ENCODE measurements around the gene ELL2. TPM values are rescaled to one million over a fixed set of nuclear protein-coding genes. Genes with fewer than 3 reads are reported as not detected.

ELL2 gene
- total RNA-seq, 1 experiment from 2014 or later, result 27.5 TPM

DNA sequence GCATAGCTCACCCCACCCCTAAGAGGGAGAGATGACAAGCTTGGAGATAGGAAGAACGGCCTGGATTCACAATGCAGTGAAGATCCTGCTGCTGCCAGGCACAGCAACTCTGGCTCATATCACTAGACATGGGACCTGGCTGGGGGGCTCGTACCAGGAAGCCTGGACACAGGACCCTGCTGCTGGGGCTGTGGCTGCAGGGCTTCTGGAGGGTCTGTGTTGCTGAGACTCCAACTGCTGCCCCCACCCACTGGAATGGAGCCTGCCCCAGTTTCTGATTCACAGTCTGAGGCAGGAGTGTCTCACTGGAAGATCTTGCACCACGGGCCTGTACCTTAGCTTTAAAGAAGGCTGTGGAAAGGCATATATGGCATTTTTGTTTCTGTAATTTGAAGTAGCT is 108.2 kb downstream of the ELL2 start:
- Mint-ChIP-seq H3K4me1 (peaks cover 2 to 5% of the 10 kb centered on the region in 2 experiments; a peak in 3 of 4 replicates), H3K27me3 (ENCODE audit: low read depth) (peaks cover 10% of the 10 kb centered on the region), H3K36me3 (ENCODE audit: insufficient read depth in 1 of 3, low read depth in 3 of 3) (0 out of 7 replicates have a peak, but pooled peaks cover 0 to 3% (median 0%) of the 10 kb centered on the region in 3 experiments), H3K27ac (no peak overlapping the region), H3K4me3 (no peak overlapping the region), H3K9me3 (peaks cover 0 to 3% of the 10 kb centered on the region in 2 experiments; a peak in 2 of 5 replicates)
- Histone ChIP-seq H3K4me1 (ENCODE audit: insufficient read depth, low read length) (no peaks in the 10 kb centered on the region), H3K79me1 (ENCODE audit: insufficient read depth, low read depth, low read length, poor library complexity, severe bottlenecking) (no peaks in the 10 kb centered on the region), H2AFZ (ENCODE audit: low read length) (no peak overlapping the region), H3K23ac (ENCODE audit: insufficient read length, low read depth, low read length) (no peak overlapping the region), H3K79me2 (ENCODE audit: insufficient read depth, low read length) (no peaks in the 10 kb centered on the region), H2BK15ac (ENCODE audit: low read depth, low read length) (no peak overlapping the region), H3K9ac (ENCODE audit: extremely low read depth, insufficient read length, low read length) (no peak overlapping the region), H4K20me1 (ENCODE audit: control insufficient read depth, insufficient read depth, insufficient read length) (no peaks in the 10 kb centered on the region), H3K4me2 (ENCODE audit: insufficient read depth, insufficient read length, low read length) (no peak overlapping the region), H3K9me3 (ENCODE audit: control insufficient read depth, low read depth, low read length) (no peaks in the 10 kb centered on the region), H4K8ac (replicated peaks; ENCODE audit: insufficient read length, low read depth, low read length) (no peak overlapping the region), H3K27ac (ENCODE audit: insufficient read length, low read depth, low read length) (no peak overlapping the region), H3K27me3 (ENCODE audit: insufficient read depth, low read length) (no peaks in the 10 kb centered on the region), H2BK12ac (ENCODE audit: insufficient read length, low read depth, low read length) (no peak overlapping the region), H3K23me2 (ENCODE audit: insufficient read length, low read depth, low read length, poor library complexity, severe bottlenecking) (no peaks in the 10 kb centered on the region), H2BK120ac (ENCODE audit: low read depth, low read length, poor library complexity, severe bottlenecking) (no peak overlapping the region), H4K5ac (ENCODE audit: insufficient read length, low read depth, low read length) (no peak overlapping the region), H3K4ac (ENCODE audit: low read depth, low read length) (no peak overlapping the region), H2AK5ac (ENCODE audit: insufficient read length, low read length) (no peak overlapping the region), H4K91ac (ENCODE audit: insufficient read length, low read depth, low read length) (no peak overlapping the region), H3K18ac (ENCODE audit: insufficient read length, low read depth, low read length) (no peak overlapping the region), H3K14ac (ENCODE audit: insufficient read depth, low read length) (no peak overlapping the region), H2BK5ac (ENCODE audit: insufficient read length, low read length) (no peak overlapping the region), H3T11ph (ENCODE audit: low read length) (no peak overlapping the region), H2BK20ac (ENCODE audit: low read depth, low read length, poor library complexity, severe bottlenecking) (no peak overlapping the region), H3K56ac (ENCODE audit: insufficient read length, low read depth, low read length) (no peak overlapping the region)
- TF ChIP-seq, protein P1, sequence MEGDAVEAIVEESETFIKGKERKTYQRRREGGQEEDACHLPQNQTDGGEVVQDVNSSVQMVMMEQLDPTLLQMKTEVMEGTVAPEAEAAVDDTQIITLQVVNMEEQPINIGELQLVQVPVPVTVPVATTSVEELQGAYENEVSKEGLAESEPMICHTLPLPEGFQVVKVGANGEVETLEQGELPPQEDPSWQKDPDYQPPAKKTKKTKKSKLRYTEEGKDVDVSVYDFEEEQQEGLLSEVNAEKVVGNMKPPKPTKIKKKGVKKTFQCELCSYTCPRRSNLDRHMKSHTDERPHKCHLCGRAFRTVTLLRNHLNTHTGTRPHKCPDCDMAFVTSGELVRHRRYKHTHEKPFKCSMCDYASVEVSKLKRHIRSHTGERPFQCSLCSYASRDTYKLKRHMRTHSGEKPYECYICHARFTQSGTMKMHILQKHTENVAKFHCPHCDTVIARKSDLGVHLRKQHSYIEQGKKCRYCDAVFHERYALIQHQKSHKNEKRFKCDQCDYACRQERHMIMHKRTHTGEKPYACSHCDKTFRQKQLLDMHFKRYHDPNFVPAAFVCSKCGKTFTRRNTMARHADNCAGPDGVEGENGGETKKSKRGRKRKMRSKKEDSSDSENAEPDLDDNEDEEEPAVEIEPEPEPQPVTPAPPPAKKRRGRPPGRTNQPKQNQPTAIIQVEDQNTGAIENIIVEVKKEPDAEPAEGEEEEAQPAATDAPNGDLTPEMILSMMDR (conservative IDR thresholded peaks at IDR 0.05), result no peak
- no CpG with 5 or more reads among the region's 3 CpGs for WGBS (ENCODE audit: extremely low coverage, insufficient read length, low lambda C conversion rate)
- no peak for DNase-seq
